ELR (cell line): ENCODE data around the gene SELPLG.
"Not testable (repeated sequence)": the region's sequence is repeated elsewhere in the genome, so short reads cannot be mapped to it uniquely, and the experiment has no call there.

Source experiments
- DNase-seq: peaks from one replicate; pipeline ENCODE4 v3.0.0-alpha.2; 2015; ENCODE audit warnings: low read depth

SELPLG gene

DNA sequence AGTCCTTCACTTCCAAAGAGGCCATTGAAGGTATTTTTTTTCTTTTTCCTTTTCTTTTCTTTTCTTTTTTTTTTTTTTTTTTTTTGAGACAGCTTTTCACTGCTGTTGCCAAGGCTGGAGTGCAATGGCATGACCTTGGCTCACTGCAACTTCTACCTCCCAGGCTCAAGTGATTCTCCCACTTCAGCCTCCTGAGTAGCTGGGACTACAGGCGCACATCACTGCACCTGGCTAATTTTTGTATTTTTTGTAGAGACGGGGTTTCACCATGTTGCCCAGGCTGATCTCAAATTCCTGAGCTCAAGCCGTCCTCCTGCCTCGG, 14.8 kb downstream of the SELPLG start:
- DNase-seq: not testable (repeated sequence)

DNA sequence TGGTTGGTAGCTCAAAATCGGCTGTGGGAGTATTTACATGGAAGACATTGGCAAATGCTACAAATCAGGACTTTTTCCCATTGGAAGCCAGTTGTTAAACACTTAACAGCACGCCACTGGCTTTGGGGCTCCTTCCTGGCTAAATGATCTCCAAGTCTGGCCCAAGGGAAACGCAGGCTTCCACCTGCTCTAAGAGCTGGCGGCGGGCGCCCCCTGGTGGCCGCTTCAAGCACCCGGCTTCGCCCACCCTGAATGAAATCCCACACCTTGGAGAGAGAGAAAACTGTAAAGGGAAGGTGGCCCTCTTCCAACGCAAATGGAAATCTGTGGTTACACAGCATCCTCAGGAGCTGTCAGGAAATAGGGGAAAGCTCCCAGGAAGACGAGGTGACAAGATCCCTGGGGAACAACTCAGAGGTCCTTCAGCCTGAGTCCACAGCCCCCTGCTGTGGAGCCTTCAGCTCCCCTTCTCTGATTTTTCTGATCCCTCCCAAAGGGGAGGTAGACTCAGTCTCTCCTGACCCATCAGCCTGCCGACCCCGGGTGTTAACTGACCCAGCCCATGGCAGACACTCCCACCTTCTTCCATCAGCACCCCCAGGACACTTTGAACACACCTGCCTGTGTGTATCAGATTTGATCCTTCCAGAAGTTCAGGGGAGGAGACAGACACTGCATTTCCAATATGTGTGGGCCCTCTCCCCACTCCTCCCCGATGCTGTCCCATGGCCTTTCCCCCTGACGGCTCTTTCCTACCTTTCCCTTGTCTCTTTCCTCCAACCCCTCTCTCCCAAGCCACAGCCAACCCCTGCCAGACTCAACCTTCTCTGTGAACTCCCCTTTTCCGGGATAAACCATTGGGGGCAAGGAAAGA, 15.4 kb downstream of the SELPLG start:
- peak; percentile 90 for DNase-seq

DNA sequence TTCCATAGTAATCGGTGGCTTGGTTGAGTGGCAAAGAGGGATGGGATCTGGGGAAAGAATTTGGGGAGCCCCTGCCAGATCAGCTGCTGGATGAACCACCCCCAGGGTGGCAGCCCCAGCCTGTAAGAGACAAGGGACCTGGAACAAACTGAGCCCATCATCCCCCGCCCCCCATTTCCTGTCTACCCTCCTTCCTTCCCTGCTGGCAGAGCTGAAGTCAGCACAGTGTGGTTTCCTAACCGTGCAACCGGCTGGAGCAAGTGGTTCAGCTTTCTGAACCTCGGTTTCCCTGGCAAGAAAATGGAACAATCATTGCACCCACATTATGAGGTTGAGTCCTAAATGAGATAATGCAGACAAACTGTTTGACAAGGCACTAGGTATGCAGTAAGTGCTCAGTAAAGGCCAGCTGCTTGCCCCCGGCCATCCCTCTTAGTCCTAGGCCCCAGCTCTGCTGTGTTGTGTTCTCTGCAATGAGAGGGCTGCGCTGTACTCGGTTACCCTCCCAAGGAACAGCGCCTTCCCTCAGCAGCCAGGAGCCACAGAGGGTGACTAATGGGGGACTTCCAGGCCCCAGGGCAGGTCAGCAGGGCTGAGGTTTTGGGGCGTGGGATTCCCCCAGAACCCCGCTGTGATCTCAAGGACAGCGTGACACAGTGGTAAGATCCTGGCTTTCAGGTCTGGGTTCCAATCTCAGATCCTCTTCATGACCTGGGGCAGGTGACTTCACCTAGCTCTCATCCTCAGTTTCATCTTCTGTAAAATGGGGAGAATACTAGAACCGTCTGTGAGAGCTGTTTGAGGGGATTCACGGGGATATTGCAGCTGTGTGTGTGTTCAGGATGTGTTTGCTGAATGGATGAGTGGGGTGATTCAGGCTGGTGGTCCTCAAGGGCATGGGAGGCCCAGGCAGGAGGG, 16.5 kb downstream of the SELPLG start:
- DNase-seq: peak; percentile 86

DNA sequence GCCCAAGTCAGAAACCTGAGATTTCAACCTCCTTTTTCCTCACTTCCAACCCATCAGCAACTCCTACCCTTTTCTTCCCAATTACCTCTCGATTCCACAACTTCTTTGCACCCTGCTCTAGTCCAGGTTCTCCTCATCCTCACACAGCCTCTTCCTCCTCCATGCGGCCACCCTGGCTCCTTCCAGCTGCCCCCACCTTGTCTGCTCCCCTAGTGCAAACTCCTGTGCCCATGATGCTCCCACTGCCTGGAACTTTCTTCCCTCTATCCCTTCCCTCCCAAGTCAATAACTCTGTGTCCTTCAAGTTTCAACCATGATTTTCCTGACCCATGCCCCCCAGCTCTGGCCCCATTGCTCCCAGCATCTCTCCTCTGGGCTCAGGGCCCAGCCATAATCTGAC, 17.3 kb downstream of the SELPLG start:
- no peak for DNase-seq

DNA sequence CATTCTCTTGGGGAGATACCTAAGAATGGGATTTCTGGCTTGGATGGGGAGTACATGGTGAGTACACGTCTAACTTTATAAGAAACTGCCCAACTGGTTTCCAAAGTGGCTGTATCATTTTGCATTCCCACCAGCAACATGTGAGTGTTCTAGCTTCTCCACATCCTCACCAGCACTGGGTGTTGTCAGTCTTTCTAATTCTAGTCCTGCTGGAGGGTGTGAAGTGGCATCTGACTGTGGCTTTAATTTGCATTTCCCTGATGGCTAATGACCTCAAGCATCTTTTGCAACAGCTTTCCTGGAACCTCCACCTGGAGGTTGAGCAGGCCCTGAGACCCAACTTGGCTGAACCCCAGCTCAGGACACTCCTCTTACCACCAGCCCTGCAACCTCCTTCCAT, 17.8 kb downstream of the SELPLG start:
- no peak for DNase-seq

DNA sequence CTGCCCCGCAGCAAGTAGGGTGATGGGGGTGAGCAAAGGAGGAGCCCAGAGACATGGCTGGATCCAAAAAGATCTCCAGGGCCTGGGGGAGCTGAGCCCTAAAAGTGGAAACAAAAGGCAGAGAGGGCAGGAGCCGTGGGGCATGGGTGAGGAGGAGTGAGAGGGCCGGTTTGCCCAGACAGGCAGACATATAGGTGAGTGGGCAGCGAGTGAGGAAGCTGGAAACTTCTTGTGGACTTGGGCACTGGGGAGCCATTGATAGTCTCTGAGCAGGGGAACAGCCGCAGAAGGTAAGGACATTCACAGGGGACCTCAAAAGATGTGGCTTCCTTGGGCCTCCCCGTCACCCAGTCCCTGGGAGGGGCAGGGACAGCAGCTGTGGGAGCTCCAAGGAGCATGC, 19.1 kb downstream of the SELPLG start:
- DNase-seq: no peak

DNA sequence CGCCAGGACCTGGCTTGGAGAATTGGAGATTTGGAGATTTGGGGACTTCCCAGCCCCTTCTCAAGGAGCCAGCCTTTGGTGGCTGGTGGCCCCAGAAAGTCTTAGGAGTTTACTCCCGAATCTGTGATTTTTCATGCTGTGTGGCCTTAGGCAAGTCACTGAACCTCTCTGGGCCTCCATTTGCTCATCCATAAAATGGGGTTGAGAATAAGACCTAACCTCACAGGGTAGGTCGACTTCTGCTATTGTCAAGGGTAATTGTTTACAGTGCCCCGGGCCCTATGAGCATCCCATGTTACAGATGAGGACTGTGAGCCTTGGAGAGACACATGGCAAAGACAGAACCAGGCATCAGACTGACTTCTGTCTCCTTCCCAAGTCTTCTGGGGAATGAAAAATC, 19.7 kb downstream of the SELPLG start:
- no peak for DNase-seq

DNA sequence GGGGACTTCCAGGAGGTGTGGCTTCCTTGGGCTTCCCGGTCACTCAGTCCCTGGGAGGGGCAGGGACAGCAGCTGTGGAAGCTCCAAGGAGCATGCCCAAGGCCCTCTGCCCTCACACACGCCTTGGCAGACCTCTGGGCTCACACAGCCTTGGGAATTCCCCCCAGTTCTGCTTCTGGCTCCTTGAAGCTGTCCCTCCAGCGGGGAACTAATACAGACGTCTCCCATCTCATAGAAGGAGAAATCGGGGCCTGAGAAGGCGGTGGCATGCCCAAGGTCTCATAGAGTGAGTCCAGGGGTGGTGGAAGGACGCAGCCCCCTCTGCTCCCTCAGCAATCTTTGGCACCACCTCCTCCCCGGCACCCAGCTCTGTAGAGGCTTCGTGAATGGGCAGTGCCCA, 20.1 kb downstream of the SELPLG start:
- no peak for DNase-seq

DNA sequence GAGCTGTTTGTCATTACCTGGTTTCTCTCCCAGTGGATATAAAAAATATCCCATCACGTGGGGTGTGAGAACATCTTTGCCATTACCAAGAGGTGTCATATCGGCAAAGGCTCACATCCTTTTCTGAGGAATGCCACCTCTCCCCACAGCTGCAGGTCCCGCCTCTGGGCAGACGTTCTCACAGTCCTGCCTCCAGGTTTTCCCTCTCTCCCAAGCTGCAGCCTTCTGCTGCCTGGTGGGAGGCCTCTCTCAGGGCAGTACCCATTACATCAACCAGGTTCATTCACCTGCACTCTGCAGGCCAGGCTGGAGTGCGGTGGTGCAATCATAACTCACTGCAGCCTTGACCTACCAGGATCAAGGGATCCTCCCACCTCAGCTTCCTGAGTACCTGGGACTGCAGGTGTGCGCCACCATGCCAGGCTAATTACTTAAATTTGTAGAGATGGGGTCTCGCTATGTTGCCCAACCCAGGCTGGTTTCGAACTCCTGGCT, 20.9 kb downstream of the SELPLG start:
- DNase-seq: no peak

DNA sequence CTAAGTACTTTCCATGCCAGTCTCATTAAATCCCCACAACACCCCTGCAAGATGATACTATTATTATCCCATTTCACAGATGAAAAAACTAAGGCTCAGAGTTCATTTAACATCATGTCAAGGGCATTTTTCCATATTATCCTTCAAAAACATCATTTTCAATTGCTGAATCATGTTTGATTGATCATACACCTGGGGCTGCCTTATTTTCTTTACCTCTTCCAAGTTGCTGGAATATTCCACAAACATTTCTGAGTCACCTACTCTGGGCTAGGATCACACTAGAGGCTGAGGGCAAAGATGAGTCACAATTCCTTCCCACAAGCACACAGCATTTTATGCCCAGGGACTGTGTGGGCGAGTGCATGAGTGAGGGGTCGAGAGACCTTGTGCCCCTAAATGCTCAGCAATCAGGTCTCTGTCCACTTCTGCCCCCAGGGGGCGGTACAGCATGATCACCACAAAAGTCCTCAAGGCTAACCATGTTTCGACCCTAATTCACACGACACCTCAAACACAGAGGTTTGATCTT, 21.7 kb downstream of the SELPLG start:
- DNase-seq: peak; percentile 92

DNA sequence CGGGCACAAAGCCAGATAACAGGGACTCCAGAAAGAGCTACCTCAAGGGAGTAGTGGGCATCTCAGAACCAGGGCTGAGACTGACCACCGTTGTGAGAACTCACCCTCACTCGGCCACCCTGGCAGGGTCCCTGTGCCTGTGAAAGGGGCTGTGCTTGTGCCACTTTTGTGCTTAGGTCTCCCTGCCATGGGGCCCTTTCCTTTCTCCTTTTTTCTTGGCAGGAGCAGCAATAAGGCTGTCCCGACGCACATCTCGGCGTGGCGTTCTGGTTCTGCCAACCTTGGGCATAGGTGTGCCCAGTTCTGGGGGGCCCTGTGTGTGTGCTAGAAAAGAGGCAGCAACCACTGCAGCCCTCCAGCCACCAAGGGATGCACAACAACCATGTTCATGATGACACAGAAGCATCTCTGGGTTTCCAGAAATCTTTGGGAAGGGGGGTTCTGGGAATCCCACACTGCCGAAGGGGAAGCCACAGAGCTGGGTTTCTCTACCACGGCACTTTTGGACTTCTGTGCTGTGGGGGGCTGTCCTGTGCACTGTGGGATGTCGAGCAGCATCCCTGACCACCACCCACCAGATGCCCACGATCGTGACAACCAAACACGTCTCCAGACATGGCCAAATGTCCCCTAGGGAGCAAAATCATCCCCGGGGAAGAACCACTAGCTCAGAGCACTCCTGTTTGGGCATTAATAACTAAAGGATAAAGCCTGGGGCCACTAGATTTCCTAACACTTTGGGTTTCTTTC, 22.7 kb downstream of the SELPLG start:
- DNase-seq: no peak

DNA sequence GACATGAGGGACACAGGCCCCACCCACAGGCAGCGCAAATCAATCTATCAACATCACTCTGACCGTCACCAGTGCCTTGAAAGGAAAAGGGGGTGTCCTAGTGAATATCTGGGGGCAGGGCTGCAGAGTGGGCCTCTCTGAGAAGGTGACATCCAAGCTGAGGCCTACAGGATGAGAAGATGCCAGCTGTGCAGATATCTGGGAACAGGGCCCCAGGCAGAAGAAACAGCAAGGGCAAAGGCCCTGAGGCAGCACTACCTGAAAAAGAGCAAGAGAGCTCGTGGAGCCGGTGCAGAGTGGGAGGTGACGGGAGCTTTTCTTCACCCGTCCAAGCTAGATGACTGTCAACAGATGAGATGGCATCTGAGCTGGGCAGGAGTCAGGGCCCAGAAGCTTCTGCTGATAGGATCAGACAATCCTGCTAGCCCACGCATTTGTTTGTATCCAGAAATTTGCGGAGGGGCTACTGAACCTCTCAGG, 23.3 kb downstream of the SELPLG start:
- DNase-seq: no peak

DNA sequence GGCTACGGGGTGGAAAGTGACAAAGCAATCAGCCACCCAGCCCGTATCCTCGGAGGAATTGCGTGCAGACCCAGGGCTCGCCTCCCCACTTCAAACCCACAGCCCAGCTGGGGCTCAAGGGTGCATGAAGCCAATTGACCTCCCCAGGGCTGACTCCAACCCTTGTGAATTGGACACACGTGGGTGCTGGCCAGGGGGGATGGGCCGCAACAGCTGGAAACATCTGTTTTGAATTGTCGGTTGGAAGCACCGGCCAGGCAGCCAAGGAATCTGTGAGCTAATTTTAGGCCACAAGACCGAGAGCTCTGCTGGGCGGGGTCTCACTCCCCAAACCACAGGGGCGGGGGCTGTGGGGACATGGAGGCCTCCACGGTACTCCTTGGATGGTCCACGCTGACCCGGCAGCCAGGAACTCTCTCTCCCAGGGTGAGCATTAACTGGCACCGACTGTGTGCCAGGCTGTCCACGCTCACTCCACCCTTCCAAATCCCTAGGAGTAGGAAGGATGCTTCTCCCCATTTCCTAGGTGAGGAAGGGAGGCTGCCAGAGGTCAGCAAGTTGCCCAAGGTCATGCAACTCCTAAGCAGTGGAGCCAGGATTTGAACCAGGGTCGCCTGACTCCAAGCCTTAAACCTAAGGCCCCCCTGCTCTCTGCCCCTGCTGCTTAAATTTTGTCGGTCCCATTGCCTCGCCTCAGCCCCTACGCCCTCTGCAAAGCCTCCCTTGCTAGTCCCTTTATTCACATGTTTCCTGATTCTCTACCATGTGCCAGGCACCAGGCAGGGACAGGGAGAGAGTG, 24.0 kb downstream of the SELPLG start:
- no peak for DNase-seq

DNA sequence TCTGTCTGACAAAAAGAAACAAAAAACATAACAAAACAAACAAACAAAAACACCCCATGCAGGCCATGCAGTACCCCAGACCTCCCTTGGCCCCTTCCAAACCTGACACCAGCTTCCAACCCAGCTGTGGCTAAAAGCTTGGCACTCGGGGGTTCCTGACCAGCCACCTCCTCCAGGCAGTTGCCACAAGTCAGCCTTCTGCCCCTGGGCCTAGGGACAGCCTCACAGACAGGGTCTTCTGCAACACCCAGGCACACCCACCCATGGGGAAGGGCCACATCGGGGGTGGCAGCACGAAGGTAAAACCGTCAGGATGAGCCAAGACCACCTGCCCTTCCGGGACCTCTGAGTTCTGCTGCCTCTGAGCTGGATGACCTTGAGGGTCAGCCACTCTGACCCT, 25.1 kb downstream of the SELPLG start:
- no peak for DNase-seq

DNA sequence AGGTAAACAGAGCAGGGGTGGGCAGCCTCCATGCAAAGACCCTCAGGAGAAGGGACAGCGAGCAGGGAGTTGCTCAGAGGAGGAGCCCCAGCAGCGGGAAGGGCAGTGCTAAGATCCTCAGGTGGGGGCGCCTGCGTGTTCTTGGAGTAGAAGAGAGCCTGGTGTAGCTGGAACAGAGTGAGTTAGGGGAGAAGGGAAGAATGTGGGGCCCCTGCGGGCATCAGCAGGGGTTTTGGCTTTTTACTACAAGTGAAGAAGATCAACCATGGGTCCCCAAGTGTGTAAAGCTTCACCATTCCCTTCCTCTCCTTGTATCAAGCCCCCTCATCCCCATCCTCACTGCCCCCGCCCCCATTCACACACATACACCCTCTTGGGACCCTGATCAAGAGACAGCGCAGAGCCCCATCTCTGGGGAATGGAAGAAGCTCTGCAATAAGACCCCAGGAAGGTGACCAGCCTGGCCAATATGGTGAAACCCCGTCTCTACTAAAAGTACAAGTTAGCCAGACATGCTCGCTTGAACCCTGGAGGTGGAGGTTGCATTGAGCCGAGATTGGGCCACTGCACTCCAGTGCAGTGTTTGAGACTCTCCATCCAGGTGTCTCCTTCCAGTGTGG, 25.6 kb downstream of the SELPLG start:
- no peak for DNase-seq

DNA sequence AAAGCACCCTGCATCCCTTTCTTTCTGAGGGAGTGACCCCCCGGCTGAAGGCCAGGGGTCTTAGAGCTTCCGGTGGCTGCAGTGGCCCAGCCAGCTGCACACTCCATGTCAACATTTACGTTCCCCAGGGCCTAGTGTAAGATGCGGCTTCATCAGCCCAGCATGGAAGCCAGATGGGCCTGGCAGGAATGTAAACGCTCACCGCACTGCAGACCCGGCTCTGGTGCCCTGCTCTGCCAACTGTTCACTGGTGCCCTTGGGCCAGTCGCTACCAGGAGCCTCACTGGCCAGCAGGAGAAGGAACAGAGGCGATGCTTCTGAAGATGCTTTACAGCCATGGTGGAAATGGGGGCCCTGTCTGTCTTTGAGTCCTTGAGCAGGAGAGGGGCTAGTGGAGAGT, 27.2 kb downstream of the SELPLG start:
- no peak for DNase-seq

DNA sequence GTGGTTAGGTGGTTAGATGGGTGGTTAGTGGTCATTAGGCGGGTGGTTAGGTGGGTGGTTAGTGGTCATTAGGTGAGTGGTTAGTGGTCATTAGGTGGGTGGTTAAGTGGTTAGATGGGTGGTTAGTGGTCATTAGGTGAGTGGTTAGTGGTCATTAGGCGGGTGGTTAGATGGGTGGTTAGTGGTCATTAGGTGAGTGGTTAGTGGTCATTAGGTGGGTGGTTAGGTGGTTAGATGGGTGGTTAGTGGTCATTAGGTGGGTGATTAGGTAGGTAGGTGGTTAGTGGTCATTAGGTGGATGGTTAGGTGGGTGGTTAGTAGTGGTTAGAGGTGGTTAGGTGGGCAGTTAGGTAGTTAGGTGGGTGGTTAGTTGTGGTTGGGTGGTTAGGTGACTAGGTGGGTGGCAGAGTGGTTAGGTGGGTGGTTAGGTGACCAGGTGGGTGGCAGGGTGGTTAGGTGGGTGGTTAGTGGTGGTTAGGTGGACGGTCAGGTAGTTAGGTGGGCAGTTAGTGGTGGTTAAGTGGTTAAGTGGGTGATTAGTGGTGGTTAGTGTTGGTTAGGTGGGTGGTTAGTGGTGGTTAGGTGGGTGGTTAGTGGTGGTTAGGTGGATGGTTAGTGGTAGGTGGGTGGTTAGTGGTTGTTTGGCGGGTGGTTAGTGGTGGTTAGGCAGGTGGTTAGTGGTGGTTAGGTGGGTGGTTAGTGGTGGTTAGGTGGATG, 27.8 kb downstream of the SELPLG start:
- no peak for DNase-seq

DNA sequence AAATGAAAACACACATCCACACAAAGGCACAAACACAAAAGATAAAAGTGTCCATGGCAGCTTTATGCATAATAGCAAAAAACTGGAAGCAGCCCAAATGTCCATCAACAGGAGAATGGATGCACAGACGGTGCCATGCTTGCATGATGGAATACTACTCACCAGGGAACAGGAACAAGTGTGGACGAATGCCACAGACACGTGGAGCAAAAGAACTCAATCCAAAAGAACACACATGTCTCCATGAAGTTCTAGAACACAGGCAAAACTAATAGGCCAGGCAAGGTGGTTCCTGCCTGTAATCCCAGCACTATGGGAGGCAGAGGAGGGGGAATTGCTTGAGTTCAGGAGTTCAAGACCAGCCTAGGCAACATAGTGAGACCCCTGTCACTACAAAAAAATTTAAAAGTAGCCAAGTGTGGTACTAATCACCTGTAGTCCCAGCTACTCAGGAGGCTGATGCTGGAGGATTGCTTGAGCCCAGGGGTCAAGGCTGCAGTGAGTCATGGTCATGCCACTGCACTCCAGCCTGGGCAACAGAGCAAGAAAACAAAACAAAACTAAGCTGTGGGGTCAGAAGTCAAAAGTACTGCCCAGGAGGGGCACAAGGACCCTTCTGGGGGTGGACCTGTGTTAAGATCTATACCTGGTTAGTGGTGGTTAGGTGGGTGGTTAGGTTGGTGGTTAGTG, 28.5 kb downstream of the SELPLG start:
- peak; percentile 44 for DNase-seq

DNA sequence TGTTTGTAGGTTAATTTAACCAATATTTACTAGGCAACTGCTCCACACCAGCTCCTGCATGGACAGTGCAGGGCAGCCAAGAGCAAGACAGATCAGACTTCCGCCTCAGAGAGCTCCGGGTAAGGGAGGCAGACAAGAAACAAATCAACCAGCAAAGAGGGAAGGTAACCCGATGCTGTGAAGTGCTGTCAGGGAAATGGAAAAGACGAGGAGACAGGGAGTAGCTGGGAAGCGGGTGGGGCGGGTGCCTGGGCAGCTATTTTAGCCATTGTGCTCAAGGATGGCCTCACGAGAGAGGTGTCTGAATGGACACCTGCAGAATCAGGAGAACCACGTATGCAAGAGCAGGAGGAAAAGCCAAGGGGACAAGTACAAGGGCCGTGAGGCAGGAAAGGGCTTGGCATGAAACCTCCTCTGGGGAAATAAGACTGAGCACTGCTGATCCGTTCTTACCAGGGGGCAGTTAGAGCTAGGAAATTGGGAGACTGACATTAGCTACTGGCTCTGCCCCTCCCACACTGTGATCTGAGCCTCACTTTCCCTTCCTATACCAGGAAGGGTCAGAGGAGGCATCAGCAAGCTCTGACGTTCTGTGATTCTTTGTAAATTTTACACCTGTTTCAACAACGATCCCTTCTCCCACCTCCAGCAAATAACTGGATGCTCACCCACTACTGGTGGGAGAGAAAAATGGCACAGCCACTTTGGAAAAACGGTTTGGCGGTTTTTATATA, 29.3 kb downstream of the SELPLG start:
- no peak for DNase-seq
